Spleen (tissue), 11 donors: ENCODE results near the gene KLK3. TPM values are rescaled to one million over a fixed set of nuclear protein-coding genes. Genes with fewer than 3 reads are reported as not detected.

Experiments used
- DNase-seq: peaks from one replicate; pipeline ENCODE4 v3.0.0-alpha.2; 2020
- H3K27ac ChIP-seq, 8 donors: fragments of 200-600 bp; sonication (generic) in 7 of 8; 1 replicate in 4 of 8; 2 replicates in 4 of 8; pipeline versions ENCODE4 v1.5.0 to v1.8.0; 2016 to 2021; ENCODE audit warnings: inconsistent platforms in 4 of 8, mild to moderate bottlenecking in 4 of 8, moderate library complexity in 1 of 8
- H3K27me3 ChIP-seq, 7 donors: fragments of 200-600 bp; sonication (generic) in 6 of 7; replicated peaks in 1 of 7; 1 replicate in 4 of 7; 2 replicates in 3 of 7; pipeline versions ENCODE4 v1.5.0 to v1.8.0; 2016 to 2021; ENCODE audit warnings: inconsistent platforms in 3 of 7, mild to moderate bottlenecking in 1 of 7
- H3K36me3 ChIP-seq, 6 donors: fragments of 200-600 bp; sonication (generic) in 5 of 6; 1 replicate in 4 of 6; 2 replicates in 2 of 6; pipeline versions ENCODE4 v1.5.0 to v1.8.0; 2016 to 2021; ENCODE audit warnings: inconsistent platforms in 2 of 6
- H3K4me1 ChIP-seq, 6 donors: fragments of 200-600 bp; sonication (generic) in 5 of 6; 1 replicate in 3 of 6; 2 replicates in 3 of 6; pipeline versions ENCODE4 v1.5.0 to v1.8.0; 2016 to 2021; ENCODE audit warnings: inconsistent platforms in 3 of 6
- H3K4me3 ChIP-seq, 8 donors: fragments of 200-600 bp; sonication (generic) in 7 of 8; 1 replicate in 4 of 8; 2 replicates in 4 of 8; pipeline versions ENCODE4 v1.5.0 to v1.8.0; 2016 to 2021; ENCODE audit warnings: inconsistent platforms in 4 of 8, mild to moderate bottlenecking in 4 of 8, moderate library complexity in 2 of 8
- H3K9me3 ChIP-seq, 8 donors: fragments of 200-600 bp; sonication (generic) in 7 of 8; 1 replicate in 4 of 8; 2 replicates in 4 of 8; pipeline versions ENCODE4 v1.5.0 to v1.8.0; 2016 to 2021; ENCODE audit warnings: inconsistent platforms in 4 of 8
- POLR2A ChIP-seq, 3 donors: fragments of 450-650 bp; IDR thresholded peaks; one replicate each; pipeline ENCODE4 v1.5.1; 2017; ENCODE audit warnings: antibody characterized with exemption in 3 of 3, mild to moderate bottlenecking in 1 of 3
- POLR2AphosphoS5 ChIP-seq, 3 donors: sonication (generic); formaldehyde crosslinking; IDR thresholded peaks; one replicate each; pipeline ENCODE4 v1.5.1; 2017; ENCODE audit warnings: antibody characterized with exemption in 3 of 3
- WGBS, 5 donors: extraction: QIAGEN DNeasy Blood & Tissue Kit in 3 of 5; methylation state at CpG; one replicate each; pipeline versions ENCODE4 v1.1.5 to v1.1.7; 2013 to 2018; 5-methylcytosine and 5-hydroxymethylcytosine counted together
- intact Hi-C: fragments of 100-400 bp; cut with DNase I; formaldehyde crosslinking; loops from one replicate; pipeline ENCODE4 v1.15.0; 2023; ENCODE audit warnings: low total_unique reads
- polyA plus RNA-seq, 3 donors: library from polyadenylated mRNA; stranded (reverse); fragments of 200-250 nt; gene quantifications; one replicate each; pipeline ENCODE4 v1.2.1, GENCODE V29; 2013
- total RNA-seq, 7 donors: library from RNA; depleted of rRNA in 3 of 7; stranded (reverse); fragments of >200 nt in 3 of 7; fragmentation: NEBNext Ultra II Directional in 4 of 7; extraction: Animal tissue kit (Norgen Biotek cat#: 25700) in 4 of 7; gene quantifications; one replicate each; pipeline versions ENCODE4 v1.1.0 to v1.2.1, GENCODE V29; 2016 to 2021
- TF ChIP-seq, protein P1 (sequence below), 11 experiments: fragments of 200-600 bp in 7 of 11; fragments of 450-650 bp in 4 of 11; sonication (generic) in 4 of 11; IDR thresholded peaks in 8 of 11; conservative IDR thresholded peaks in 3 of 11; 1 replicate in 7 of 11; 2 replicates in 4 of 11; pipeline versions ENCODE4 v1.4.0 to v1.8.0; 2016 to 2021; ENCODE audit warnings: antibody characterized with exemption in 11 of 11, inconsistent platforms in 4 of 11, mild to moderate bottlenecking in 1 of 11
- donor health status: healthy with polysubstance abuse.
- donor health status: DM: no; HTN: no; CAD: no; lungs with moderate emphysema.
- donor health status: DM: no; HTN: no; CAD: no.
- donor health status: Bipolar disorder and iron deficiency.
- donor health status: healthy.
- donor health status: DM: no; HTN: no; CAD: no.
- donor health status: DM: yes; HTN: yes; CAD: no.

Gene KLK3
- total and polyA plus RNA-seq, 10 donors, result 0.03 TPM; not detected in 9

DNA sequence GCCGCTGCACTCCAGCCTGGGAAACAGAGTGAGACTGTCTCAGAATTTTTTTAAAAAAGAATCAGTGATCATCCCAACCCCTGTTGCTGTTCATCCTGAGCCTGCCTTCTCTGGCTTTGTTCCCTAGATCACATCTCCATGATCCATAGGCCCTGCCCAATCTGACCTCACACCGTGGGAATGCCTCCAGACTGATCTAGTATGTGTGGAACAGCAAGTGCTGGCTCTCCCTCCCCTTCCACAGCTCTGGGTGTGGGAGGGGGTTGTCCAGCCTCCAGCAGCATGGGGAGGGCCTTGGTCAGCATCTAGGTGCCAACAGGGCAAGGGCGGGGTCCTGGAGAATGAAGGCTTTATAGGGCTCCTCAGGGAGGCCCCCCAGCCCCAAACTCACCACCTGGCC, 18.3 kb downstream of the KLK3 start, which contains the start of gene KLK2:
KLK2 (plus strand) TSS at position 384 of the 400 bp plus-strand sequence. CDS start 35 bp downstream, outside the sequence.
- WGBS, 5 donors, result 71 to 80% (median 79%) methylated on average over 2 to 3 of the region's 3 CpGs
- Histone ChIP-seq H3K36me3 (no peaks in the 10 kb centered on the region), H3K4me3 (no peak within 1 kb of the TSS), H3K4me1 (peaks cover 0 to 12% (median 0%) of the 10 kb centered on the region in 6 donors), H3K27ac (no peak within 1 kb of the TSS), H3K9me3 (no peaks in the 10 kb centered on the region), H3K27me3 (peaks cover 0 to 97% (median 0%) of the 10 kb centered on the region in 7 donors)
- no peak for DNase-seq
- no peak for TF ChIP-seq POLR2A (IDR thresholded peaks at IDR 0.05)
- no peak for TF ChIP-seq POLR2AphosphoS5 (IDR thresholded peaks at IDR 0.05)
- TF ChIP-seq, protein P1, sequence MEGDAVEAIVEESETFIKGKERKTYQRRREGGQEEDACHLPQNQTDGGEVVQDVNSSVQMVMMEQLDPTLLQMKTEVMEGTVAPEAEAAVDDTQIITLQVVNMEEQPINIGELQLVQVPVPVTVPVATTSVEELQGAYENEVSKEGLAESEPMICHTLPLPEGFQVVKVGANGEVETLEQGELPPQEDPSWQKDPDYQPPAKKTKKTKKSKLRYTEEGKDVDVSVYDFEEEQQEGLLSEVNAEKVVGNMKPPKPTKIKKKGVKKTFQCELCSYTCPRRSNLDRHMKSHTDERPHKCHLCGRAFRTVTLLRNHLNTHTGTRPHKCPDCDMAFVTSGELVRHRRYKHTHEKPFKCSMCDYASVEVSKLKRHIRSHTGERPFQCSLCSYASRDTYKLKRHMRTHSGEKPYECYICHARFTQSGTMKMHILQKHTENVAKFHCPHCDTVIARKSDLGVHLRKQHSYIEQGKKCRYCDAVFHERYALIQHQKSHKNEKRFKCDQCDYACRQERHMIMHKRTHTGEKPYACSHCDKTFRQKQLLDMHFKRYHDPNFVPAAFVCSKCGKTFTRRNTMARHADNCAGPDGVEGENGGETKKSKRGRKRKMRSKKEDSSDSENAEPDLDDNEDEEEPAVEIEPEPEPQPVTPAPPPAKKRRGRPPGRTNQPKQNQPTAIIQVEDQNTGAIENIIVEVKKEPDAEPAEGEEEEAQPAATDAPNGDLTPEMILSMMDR (IDR thresholded peaks at IDR 0.05 in 8 of 11, conservative IDR thresholded peaks at IDR 0.05 in 3 of 11), result no peak
- intact Hi-C loops, result no loop called here

- 66 to 78% (median 72%) methylated on average over 5 of the region's 5 CpGs for WGBS, 5 donors
- Histone ChIP-seq H3K4me1 (peaks cover 0 to 12% (median 0%) of the 10 kb centered on the region in 6 donors), H3K36me3 (no peaks in the 10 kb centered on the region), H3K27ac (no peak overlapping the region), H3K4me3 (no peak overlapping the region), H3K9me3 (no peaks in the 10 kb centered on the region), H3K27me3 (peaks cover 0 to 97% (median 0%) of the 10 kb centered on the region in 7 donors)
- intact Hi-C loops, result no loop called here
- DNase-seq, result no peak
- TF ChIP-seq POLR2AphosphoS5 (IDR thresholded peaks at IDR 0.05), result no peak
- TF ChIP-seq, protein P1 (IDR thresholded peaks at IDR 0.05 in 8 of 11, conservative IDR thresholded peaks at IDR 0.05 in 3 of 11), result no peak
- TF ChIP-seq POLR2A (IDR thresholded peaks at IDR 0.05), result no peak
Measured at GRCh38 chr19:50874211-50874610, 19.5 kb downstream of the KLK3 start.

GRCh38 chr19:50875795-50876422, 21.2 kb downstream of the KLK3 start:
- no peak for TF ChIP-seq POLR2AphosphoS5 (IDR thresholded peaks at IDR 0.05)
- TF ChIP-seq, protein P1 (IDR thresholded peaks at IDR 0.05 in 8 of 11, conservative IDR thresholded peaks at IDR 0.05 in 3 of 11), result no peak
- TF ChIP-seq POLR2A (IDR thresholded peaks at IDR 0.05), result no peak
- peaks cover 0 to 93% (median 0%) of the 10 kb centered on the region in 7 donors for H3K27me3 ChIP-seq
- H3K9me3 ChIP-seq, result no peaks in the 10 kb centered on the region
- DNase-seq, result no peak
- 34 to 49% (median 41%) methylated on average over 9 of the region's 9 CpGs for WGBS, 5 donors
- intact Hi-C loops, result no loop called here
- H3K4me1 ChIP-seq, result peaks cover 0 to 12% (median 0%) of the 10 kb centered on the region in 6 donors
- H3K4me3 ChIP-seq, result no peak overlapping the region
- H3K27ac ChIP-seq, result peak overlapping the region in 1 of 8 donors; percentile 23
- H3K36me3 ChIP-seq, result no peaks in the 10 kb centered on the region

- intact Hi-C loops, result no loop called here
- H3K4me3 ChIP-seq, result no peak overlapping the region
- H3K4me1 ChIP-seq, result peaks cover 0 to 12% (median 0%) of the 10 kb centered on the region in 6 donors
- H3K27ac ChIP-seq, result peak overlapping the region in 1 of 8 donors; percentile 23
- H3K27me3 ChIP-seq, result peaks cover 0 to 93% (median 0%) of the 10 kb centered on the region in 7 donors
- DNase-seq, result no peak
- no peaks in the 10 kb centered on the region for H3K9me3 ChIP-seq
- no peaks in the 10 kb centered on the region for H3K36me3 ChIP-seq
- TF ChIP-seq POLR2A (IDR thresholded peaks at IDR 0.05), result no peak
- TF ChIP-seq, protein P1 (IDR thresholded peaks at IDR 0.05 in 8 of 11, conservative IDR thresholded peaks at IDR 0.05 in 3 of 11), result no peak
- TF ChIP-seq POLR2AphosphoS5 (IDR thresholded peaks at IDR 0.05), result no peak
- 70 to 82% (median 79%) methylated on average over 7 of the region's 7 CpGs for WGBS, 5 donors
Measured at GRCh38 chr19:50876456-50876855, 21.7 kb downstream of the KLK3 start.
